GM21786 (cell line): ENCODE data around the gene PDCD4.

Experiments
- ATAC-seq: cut with Tn5 transposase; IDR thresholded peaks from one replicate; pipeline ENCODE4 v1.9.1; 2021; ENCODE audit not compliant: unreplicated experiment

Gene PDCD4

GRCh38 chr10:110871298-110872084 lies at the start of gene PDCD4:
TSS of gene PDCD4 (plus strand) at chr10:110871928. CDS start at chr10:110876028, 4,100 bp downstream.
- peak; percentile 71 for ATAC-seq

- ATAC-seq, result no peak
Measured at GRCh38 chr10:110822035-110822711, 49.6 kb upstream of the PDCD4 start.

DNA sequence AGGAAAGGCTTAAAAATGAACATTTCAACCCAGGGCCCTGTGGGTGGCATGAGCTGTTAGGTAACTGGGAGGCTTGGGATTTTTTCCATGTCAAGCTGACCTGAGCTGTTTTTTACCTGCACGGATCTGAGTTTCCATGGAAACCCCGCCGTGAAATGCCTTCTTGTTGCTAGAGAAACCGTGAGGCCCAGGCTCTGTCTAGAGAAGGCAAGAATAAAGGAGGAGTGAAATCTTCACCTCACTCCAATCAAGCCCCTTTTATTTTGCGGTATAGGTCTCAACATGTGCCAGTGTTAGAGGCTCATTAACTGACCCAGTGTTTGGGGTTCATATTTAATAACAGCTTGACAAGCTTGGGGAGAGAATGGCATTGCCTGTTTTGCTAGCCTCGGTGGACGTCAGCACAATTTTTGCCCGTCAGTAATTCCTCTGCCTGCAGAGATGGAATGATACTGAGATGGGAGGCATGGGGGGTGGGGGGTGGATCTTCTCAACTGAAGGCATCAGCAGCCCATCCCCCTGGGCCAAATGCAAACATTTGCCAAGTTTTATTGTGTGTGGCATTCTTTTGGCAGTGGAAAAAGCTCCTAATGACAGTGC lies 48.9 kb upstream of the PDCD4 start:
- ATAC-seq, result no peak

GRCh38 chr10:110824152-110824441 lies 47.6 kb upstream of the PDCD4 start:
- no peak for ATAC-seq

DNA sequence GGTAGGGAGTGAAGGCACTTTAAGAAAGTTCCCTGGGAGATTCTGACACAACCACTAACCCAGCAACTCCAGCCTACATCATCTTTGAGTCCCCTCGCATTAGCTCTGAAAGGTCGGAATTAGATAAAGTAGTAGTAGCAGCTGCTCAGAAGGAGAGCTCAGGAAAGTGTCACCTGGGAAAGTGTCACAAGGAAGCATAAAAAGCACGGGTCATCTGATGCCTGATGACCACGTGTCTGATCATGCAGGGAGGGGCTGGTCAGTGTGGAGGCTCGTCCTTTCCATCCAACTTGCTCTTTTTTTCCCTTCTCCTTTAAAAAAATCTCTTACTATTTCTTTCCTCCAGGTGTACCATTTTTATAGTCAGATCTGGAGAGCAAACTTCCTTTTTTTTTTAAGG lies 47.1 kb upstream of the PDCD4 start:
- no peak for ATAC-seq

DNA sequence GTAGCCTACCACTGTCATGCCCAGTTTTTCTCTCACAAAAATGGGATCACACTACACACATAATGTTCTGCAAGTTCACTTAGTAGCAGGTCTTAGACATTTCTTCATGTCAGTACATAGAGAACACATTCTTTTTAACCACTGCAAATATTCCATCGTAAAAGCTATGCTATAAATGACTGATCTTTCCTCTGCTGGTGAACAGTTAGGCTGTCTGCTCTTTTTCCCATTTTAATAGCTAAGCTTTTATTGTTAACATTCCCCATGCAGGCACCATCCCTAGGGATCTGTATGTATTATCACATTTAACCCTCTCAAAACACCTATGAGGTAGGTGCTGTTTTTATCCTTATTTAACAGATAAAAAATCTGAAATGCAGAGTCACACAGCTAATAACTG lies 46.2 kb upstream of the PDCD4 start:
- ATAC-seq, result no peak

- ATAC-seq, result no peak
Measured at GRCh38 chr10:110827410-110827809, 44.3 kb upstream of the PDCD4 start.

- no peak for ATAC-seq
Measured at GRCh38 chr10:110827875-110828274, 43.9 kb upstream of the PDCD4 start.

- ATAC-seq, result no peak
Measured at GRCh38 chr10:110828525-110828924, 43.2 kb upstream of the PDCD4 start.

DNA sequence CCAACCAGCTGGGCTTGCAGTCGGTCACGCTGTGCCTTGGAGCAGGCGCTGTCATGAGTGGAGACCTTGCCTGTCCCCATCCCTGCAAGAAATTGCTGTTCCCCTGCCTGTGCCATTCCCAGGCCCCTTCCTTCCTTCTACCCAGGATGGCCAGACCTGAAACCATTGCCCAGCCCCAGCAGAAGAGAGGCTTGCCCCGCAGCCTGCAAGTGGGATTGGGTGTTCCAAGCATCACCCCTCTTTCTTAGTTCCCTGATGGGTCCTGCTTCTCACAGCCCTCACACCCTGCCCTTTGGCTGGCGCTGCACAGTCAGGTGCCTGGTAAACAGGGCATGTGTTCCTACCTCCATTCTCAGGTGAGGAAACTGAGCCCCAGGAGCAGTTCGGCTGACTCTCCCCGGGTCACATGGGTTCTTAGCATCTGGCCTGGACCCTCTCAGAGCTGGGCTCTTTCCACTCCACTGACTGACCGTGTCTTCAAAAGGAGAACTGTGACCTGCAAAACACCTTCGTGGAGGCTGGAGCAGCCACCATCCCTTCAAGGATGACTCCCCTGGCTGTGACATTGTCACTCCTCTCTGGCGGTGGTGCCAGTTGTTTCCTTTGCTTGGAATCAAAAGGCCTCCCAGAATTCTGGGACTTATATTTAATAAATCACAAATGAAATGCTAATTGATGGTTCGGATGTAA lies 41.9 kb upstream of the PDCD4 start:
- no peak for ATAC-seq

GRCh38 chr10:110833234-110833940 lies 38.3 kb upstream of the PDCD4 start:
- ATAC-seq, result no peak

- no peak for ATAC-seq
Measured at GRCh38 chr10:110833941-110834628, 37.6 kb upstream of the PDCD4 start.

DNA sequence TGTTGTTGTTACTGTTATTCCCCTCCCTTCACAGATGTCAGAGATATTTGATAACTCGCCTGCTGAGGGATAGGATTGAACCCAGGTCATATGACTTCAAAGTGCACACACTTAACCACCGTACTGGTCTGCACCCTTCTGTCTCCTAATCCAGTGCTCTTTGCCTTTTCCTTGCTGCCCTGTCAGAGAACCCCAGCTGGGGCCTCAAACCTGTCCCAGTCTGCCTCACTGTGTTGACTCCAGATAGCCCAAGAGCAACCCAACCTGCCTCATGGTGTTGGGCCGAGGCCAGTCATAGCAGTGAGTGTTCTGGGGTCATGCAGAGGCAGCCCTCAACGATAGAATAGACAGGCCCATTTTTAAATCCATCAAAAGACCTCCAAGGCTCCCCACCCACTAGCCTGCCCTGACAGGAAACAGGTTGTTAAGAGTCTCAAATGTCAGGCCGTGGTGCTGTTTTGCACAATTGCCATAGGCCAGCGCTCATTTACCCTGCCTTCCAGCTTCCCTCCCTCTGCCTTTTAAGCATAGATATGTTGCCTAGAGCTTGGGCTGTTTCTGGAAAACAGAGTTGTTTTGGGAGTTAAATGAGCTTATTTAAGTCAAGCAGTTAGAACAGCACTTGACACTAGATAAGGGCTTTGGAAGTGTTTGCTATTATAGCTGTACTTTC lies 37.0 kb upstream of the PDCD4 start:
- ATAC-seq, result no peak

DNA sequence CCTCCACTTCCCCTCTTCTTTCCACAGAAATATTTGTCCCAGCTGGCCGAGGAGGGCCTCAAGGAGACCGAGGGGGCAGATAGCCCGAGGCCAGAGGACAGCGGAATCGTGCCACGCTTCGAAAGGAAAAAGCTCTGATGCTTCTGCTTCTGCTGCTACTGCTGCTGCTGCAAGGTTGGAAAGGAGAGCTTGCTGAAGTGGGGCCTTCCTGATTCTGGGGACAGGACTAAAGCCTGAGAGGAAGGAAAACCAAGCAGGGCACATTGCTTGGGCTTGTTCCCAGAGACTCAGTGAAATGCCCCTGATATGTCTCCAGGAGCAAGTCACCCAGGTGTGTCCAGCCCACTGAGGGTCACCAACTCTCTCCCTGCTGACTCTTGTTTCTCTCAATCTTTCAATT lies 35.9 kb upstream of the PDCD4 start:
- no peak for ATAC-seq

- ATAC-seq, result no peak
Measured at GRCh38 chr10:110836706-110837105, 35.0 kb upstream of the PDCD4 start.

- ATAC-seq, result no peak
Measured at GRCh38 chr10:110837418-110838171, 34.1 kb upstream of the PDCD4 start.

GRCh38 chr10:110840225-110840922 lies 31.4 kb upstream of the PDCD4 start:
- ATAC-seq, result no peak

GRCh38 chr10:110840923-110841428 lies 30.8 kb upstream of the PDCD4 start:
- no peak for ATAC-seq
